Left lung (tissue), 10 donors: ENCODE results near the gene SEC22C. TPM values are rescaled to one million over a fixed set of nuclear protein-coding genes. Genes with fewer than 3 reads are reported as not detected.
A peak's percentile ranks its signal among the peaks of the same experiment; 100 is the strongest.

ENCODE experiments used
- ATAC-seq: fragments of 200-7000 bp; cut with Tn5 transposase; one replicate; pipeline ENCODE4 v1.9.1; 2020; ENCODE audit warnings: moderate library complexity
- DNase-seq, 4 donors: peaks; one replicate each; pipeline ENCODE4 v3.0.0-alpha.2; 2013 to 2020
- H3K27ac ChIP-seq, 2 donors: fragments of 200-600 bp; sonication (generic) in 1 of 2; one replicate each; pipeline versions ENCODE4 v1.5.0 to v1.8.0; 2020 to 2021
- H3K27me3 ChIP-seq, 2 donors: fragments of 200-600 bp; sonication (generic) in 1 of 2; one replicate each; pipeline versions ENCODE4 v1.5.0 to v1.8.0; 2020 to 2021
- H3K36me3 ChIP-seq, 2 donors: fragments of 200-600 bp; sonication (generic) in 1 of 2; one replicate each; pipeline versions ENCODE4 v1.5.0 to v1.8.0; 2020 to 2021
- H3K4me1 ChIP-seq, 2 donors: fragments of 200-600 bp; one replicate each; pipeline ENCODE4 v1.8.0; 2021
- H3K4me3 ChIP-seq, 2 donors: fragments of 200-600 bp; sonication (generic) in 1 of 2; one replicate each; pipeline versions ENCODE4 v1.5.0 to v1.8.0; 2020 to 2021; ENCODE audit warnings: mild to moderate bottlenecking in 1 of 2
- H3K9me3 ChIP-seq, 2 donors: fragments of 200-600 bp; sonication (generic) in 1 of 2; one replicate each; pipeline versions ENCODE4 v1.5.0 to v1.8.0; 2020 to 2021
- CTCF ChIP-seq, 2 donors: fragments of 200-600 bp; sonication (generic) in 1 of 2; IDR thresholded peaks; one replicate each; pipeline versions ENCODE4 v1.5.0 to v1.8.0; 2021; ENCODE audit warnings: antibody characterized with exemption in 2 of 2
- intact Hi-C, 2 donors: fragments of 100-400 bp; cut with DNase I; formaldehyde crosslinking; loops; one replicate each; pipeline versions ENCODE4 v1.11.2 to v1.14.2; 2022
- polyA plus RNA-seq, 6 donors: library from polyadenylated mRNA; unstranded; fragments of 120-200 nt; gene quantifications; one replicate each; pipeline ENCODE4 v1.2.1, GENCODE V29; 2013; ENCODE audit not compliant: insufficient read length in 6 of 6
- total RNA-seq, 2 donors: library from RNA; stranded (reverse); fragmentation: NEBNext Ultra II Directional; extraction: Animal tissue kit (Norgen Biotek cat#: 25700); gene quantifications; one replicate each; pipeline ENCODE4 v1.2.1, GENCODE V29; 2021
- donor health status: DM: no; HTN: yes; CAD: no.
- donor health status: DM: no; HTN: no; CAD: no.

Gene SEC22C
- total and polyA plus RNA-seq, 8 donors = 40.9 to 55.2 (median 46.1) TPM

- ATAC-seq = no peak
- peaks cover 0 to 59% of the 10 kb centered on the region in 2 donors for H3K4me1 ChIP-seq
- no peaks in the 10 kb centered on the region for H3K9me3 ChIP-seq
- no peak for DNase-seq
- no peak for TF ChIP-seq CTCF (IDR thresholded peaks at IDR 0.05)
- H3K4me3 ChIP-seq = no peak overlapping the region
- intact Hi-C loops = no loop called here
- H3K27ac ChIP-seq = peak overlapping the region in 1 of 2 donors; percentile 18
- H3K27me3 ChIP-seq = no peaks in the 10 kb centered on the region
- H3K36me3 ChIP-seq = peaks cover 0 to 35% of the 10 kb centered on the region in 2 donors
These were observed 56.6 kb downstream of the SEC22C start for GRCh38 chr3:42525212-42525611.

- peak; percentile 30 for ATAC-seq
- H3K27ac ChIP-seq = peak overlapping the region in 1 of 2 donors; percentile 23
- intact Hi-C loops = no loop called here
- no peaks in the 10 kb centered on the region for H3K9me3 ChIP-seq
- no peak for TF ChIP-seq CTCF (IDR thresholded peaks at IDR 0.05)
- peaks cover 0 to 59% of the 10 kb centered on the region in 2 donors for H3K4me1 ChIP-seq
- no peaks in the 10 kb centered on the region for H3K27me3 ChIP-seq
- H3K36me3 ChIP-seq = peaks cover 0 to 35% of the 10 kb centered on the region in 2 donors
- DNase-seq = no peak
- no peak overlapping the region for H3K4me3 ChIP-seq
These were observed 57.0 kb downstream of the SEC22C start for GRCh38 chr3:42524751-42525150.

GRCh38 chr3:42520906-42521305 is 60.9 kb downstream of the SEC22C start:
- intact Hi-C loops = no loop called here
- no peaks in the 10 kb centered on the region for H3K27me3 ChIP-seq
- TF ChIP-seq CTCF (IDR thresholded peaks at IDR 0.05) = no peak
- H3K9me3 ChIP-seq = no peaks in the 10 kb centered on the region
- no peak for ATAC-seq
- H3K36me3 ChIP-seq = peaks cover 0 to 21% of the 10 kb centered on the region in 2 donors
- DNase-seq = no peak
- H3K4me1 ChIP-seq = peaks cover 0 to 41% of the 10 kb centered on the region in 2 donors
- H3K27ac ChIP-seq = peak overlapping the region; percentile 17 to 51
- H3K4me3 ChIP-seq = no peak overlapping the region

- Histone ChIP-seq H3K27ac (peak overlapping the region; percentile 44 to 51), H3K9me3 (no peaks in the 10 kb centered on the region), H3K4me3 (no peak overlapping the region), H3K27me3 (no peaks in the 10 kb centered on the region), H3K4me1 (peaks cover 0 to 36% of the 10 kb centered on the region in 2 donors), H3K36me3 (peaks cover 0 to 15% of the 10 kb centered on the region in 2 donors)
- no peak for ATAC-seq
- DNase-seq = no peak
- TF ChIP-seq CTCF (IDR thresholded peaks at IDR 0.05) = no peak
- intact Hi-C loops = no loop called here
These were observed 61.4 kb downstream of the SEC22C start for GRCh38 chr3:42520336-42520735.

GRCh38 chr3:42519568-42519962 is 62.2 kb downstream of the SEC22C start:
- no peak for TF ChIP-seq CTCF (IDR thresholded peaks at IDR 0.05)
- DNase-seq (no peak), ATAC-seq (no peak)
- no peaks in the 10 kb centered on the region for H3K9me3 ChIP-seq
- no peaks in the 10 kb centered on the region for H3K27me3 ChIP-seq
- H3K27ac ChIP-seq = peak overlapping the region; percentile 44 to 51
- intact Hi-C loops = no loop called here
- H3K36me3 ChIP-seq = peaks cover 0 to 14% of the 10 kb centered on the region in 2 donors
- peaks cover 0 to 34% of the 10 kb centered on the region in 2 donors for H3K4me1 ChIP-seq
- H3K4me3 ChIP-seq = no peak overlapping the region
